Stimulated activated CD8-positive, alpha-beta memory T cell treated with anti-CD3 and anti-CD28 coated beads, Interleukin-15, amount 100 ng/mL, for 24 hours (primary cell): ENCODE results near the gene CFAP54.

Source experiments
- DNase-seq: peaks from one replicate; pipeline ENCODE4 v3.0.0-alpha.2; 2020; ENCODE audit warnings: low read depth

Gene CFAP54

DNA sequence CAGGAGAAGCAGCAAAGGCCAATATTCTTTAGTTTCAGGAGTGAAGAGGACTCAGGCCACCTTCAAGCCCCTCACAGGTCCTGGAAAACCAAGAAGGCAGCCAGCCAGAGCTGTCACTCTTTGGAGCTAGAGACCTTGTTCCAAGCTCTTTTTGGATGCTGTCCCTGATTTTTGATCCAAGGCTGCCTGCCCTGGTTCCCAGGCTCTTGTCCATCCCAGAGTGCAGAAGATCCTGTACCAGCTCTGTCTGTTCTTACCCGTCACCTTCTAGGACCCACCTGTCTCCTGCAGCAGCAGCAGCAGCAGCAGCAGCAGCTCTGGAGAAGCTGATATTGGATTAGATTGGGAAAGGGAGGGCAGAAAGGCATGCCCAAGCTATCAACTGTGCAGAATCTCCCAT is 260.6 kb downstream of the CFAP54 start:
- DNase-seq = no peak

DNA sequence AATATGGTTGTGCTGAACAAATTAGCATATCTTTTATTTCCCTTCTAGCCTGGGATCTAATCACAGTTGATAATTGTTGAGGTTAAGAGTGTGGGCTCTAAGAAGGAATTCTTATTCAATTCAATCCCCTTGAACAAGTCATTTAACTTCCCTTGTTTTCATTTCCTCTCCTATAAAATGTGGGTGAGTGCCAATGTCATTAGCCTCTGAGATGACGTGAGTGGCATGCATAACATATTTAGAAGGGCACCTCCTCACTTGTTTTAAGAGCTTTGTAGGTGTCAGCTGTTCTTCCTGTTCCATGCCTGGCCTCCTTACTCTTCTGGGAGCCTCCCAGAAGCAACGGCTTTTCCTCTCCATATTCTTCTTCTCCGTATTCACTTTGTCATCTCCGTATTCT is 262.2 kb downstream of the CFAP54 start:
- DNase-seq = no peak

GRCh38 chr12:96752211-96752610 is 262.8 kb downstream of the CFAP54 start:
- DNase-seq = no peak

GRCh38 chr12:96766232-96766631 is 276.9 kb downstream of the CFAP54 start:
- no peak for DNase-seq

- no peak for DNase-seq
Observed at GRCh38 chr12:96769400-96769799, 280.0 kb downstream of the CFAP54 start.

DNA sequence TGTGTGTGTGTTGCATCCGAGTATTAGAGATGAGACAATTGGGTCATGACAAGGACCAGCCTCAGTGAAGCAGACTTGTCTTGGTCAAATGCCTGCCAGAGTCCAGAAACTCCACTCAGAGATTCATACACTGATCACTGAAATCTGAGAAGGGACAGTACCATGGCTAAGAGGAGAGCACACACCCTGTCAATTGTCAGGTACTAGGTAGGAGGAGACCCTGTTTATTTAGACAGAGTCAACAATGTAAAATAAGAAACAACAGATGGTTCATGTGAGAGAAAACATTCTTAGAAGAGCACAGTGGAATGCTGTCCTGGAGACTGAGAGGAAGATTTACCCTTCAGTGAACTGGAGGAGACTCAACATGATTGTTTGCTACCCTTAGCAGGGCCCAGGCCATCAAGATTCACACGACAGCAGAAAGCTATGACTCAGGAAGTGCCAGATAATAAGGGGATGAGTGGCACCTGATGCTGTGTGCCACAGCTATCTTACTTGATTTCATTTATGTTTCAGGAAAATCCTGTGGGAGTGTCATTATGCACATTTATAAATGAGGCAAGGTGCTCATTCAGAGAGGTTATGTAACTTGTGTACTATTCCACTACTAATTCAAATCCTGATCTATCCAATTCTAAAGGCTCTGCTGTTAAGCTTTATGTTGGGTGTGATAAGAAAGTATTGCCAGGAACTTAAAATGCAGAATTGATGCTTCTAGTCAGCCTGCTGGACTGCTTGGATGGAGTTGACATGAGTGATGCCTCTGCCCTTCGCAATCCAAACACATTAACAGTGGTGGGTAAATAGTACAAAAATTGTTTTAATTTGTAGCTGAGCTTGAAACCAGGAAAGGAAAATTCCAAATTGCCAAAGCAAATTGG is 281.1 kb downstream of the CFAP54 start:
- no peak for DNase-seq

- DNase-seq = no peak
Observed at GRCh38 chr12:96773031-96773430, 283.7 kb downstream of the CFAP54 start.

DNA sequence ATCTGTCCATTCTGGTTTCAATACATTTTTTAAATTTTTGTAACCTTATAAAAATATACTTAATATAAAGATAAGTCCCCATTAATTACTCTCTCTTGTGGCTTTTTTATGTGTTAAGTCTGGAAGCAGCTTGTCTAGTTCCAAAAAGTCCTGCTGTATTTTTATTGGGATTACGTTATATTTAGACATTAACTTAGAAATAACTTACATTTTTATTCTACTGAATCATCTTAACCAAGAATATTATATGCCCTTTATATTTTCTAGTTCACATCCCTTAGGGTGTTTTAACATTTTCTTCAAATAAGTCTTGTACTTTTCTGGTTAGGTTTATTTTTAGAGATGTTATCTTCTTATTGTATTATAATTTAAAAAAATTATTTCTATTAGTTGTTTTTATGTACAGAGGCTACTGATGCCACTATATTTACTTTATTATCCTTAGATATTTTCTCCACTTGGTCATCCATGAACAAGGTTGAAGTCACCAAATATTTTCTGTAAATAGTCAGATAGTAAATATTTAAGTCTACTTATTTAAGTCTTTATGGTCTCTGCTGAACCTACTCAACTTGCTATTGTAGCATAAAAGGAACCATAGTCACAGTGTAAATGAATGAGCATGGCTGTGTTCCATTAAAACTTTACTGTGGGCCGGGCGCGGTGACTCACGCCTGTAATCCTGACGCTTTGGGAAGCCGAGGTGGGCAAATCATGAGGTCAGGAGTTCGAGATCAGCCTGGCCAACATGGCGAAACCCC is 285.3 kb downstream of the CFAP54 start:
- no peak for DNase-seq

GRCh38 chr12:96776908-96777307 is 287.5 kb downstream of the CFAP54 start:
- no peak for DNase-seq

- no peak for DNase-seq
Observed at GRCh38 chr12:96780330-96780729, 291.0 kb downstream of the CFAP54 start.

- DNase-seq = no peak
Observed at GRCh38 chr12:96786791-96787190, 297.4 kb downstream of the CFAP54 start.

GRCh38 chr12:96803969-96804368 is 314.6 kb downstream of the CFAP54 start:
- DNase-seq = no peak

DNA sequence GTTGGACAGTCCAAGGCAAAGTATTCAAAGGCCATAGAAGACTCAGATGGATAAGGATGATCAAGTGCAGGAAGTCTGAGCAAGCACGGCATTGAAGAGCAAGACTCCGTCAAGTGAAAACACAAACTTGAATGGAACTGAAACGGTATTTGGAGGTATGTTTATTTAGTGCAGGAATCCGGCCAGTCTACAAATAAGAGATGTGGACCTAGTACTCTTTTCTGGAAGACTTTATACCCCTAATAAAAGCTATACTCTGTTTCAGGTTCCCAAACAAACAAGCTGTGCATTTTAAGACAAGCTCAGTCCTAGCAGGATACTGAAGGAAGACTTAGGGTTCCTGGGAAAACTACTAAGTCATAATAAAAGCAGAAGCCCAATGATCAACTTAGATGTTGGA is 316.9 kb downstream of the CFAP54 start:
- DNase-seq = no peak

- no peak for DNase-seq
Observed at GRCh38 chr12:96807741-96808140, 318.4 kb downstream of the CFAP54 start.

- DNase-seq = no peak
Observed at GRCh38 chr12:96808587-96808986, 319.2 kb downstream of the CFAP54 start.

DNA sequence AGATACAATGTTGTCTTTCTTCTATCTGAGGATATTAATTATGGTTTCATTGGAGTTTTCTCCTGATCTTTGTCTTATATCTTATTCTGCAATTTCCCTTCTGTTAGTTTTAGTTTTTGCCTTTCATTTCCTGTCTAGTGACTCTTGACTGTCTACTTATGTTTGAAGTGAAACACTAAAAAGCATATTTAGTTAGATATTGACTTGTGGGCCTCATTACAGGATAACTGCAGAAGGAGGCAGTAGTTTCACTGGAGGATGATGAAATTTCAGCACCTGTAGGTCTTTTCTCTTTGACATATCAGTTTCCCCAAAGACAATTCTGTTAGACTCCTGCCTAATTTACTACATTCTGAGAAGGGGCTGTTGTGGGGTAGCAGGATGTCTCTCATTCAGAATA is 320.1 kb downstream of the CFAP54 start:
- no peak for DNase-seq

DNA sequence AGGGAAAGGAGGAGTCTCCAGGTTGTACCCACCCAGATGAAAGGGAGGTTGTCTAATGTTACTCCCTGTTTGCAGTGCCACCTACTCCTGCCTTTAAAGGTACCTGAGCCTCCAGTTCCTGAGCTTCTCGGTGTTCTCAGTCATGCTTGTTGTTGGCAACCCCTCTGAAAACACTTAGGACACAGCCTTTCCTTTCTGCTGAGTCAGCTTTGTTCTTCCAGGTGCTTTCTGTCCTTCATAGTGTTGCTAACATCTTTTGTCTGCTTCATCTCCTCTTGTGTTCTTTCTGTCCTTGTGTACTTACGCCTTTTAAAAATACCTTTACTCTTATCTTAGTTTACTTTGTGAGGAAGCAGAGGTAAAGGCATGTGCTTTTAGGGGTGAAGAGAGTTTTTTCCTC is 320.7 kb downstream of the CFAP54 start:
- DNase-seq = no peak

DNA sequence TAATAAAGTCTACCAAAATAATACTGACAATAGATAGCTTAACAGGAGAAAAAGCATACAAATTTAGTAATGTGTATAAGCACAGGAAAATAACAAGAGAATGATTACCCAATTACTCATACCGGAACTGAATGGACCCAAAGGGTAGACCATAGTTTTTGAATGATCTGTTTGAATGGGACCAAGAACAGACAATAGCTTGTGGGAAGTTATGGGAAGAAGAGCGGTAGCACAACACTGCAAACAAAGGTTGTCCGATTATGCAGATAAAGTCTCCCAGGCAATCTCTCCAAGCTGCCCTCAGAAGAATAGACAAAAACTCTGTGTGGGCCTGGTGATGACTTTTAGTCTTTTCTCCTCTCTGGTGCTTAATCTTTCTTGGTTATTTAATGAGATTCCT is 321.1 kb downstream of the CFAP54 start:
- DNase-seq = no peak

GRCh38 chr12:96811083-96811482 is 321.7 kb downstream of the CFAP54 start:
- no peak for DNase-seq

- no peak for DNase-seq
Observed at GRCh38 chr12:96812153-96812552, 322.8 kb downstream of the CFAP54 start.

DNA sequence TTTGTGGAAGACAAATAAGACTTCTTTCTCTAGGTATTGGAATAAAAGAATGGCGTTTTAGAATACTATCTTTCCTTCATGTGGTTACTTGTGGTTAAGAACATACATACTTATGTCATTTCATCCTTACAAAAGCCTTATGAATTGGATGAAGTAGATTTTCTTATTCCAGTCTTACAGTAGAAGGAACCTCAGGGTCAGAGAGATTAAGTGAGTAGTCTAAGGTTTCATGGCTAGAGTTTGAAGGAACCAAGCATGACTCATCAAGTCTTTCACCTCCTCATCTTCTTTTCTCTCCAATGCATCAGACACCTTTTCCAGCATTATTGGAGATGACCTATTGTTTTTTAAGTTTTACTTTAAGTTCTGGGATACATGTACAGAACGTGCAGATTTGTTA is 324.8 kb downstream of the CFAP54 start:
- DNase-seq = no peak

DNA sequence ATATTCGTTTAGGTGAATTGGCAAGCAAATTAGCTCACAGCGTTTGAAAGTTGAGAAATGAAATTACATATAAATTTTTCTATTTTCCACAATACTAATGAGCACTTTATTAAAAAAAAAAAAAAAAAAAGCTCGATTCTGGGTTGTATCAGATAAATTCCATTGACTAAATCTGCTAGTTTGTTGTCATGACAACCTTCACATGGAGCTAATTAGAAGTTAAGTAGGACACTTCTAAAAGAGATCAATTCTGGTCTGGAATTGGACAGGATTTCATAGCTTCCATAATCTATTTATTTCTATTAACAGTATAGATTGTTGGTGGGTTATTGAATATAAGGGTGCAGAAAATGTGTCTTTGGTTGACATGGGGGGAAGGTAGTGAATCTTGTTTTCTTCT is 332.2 kb downstream of the CFAP54 start:
- DNase-seq = no peak

DNA sequence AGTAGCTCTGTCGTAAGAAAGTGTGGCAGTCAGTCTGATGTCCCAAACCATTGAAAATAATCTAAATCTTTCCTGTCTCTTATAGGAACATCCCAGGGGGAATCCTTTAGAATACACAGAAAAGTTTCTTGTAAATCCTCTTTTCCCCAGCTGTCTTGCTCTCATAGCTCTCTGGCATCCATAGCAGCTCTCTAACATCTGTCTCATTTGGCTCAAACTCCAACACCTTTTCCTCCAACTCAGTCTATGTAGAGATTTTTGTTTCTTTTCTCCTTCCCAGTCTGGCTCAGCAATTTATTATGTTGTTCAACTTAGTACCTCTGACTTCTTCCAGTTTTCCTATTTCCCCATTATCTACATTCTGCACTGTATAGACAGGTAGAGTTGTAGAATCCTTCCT is 333.3 kb downstream of the CFAP54 start:
- DNase-seq = no peak
